HG03139 (cell line): ENCODE results near the gene C16orf89.
"Not testable (repeated sequence)": the region's sequence is repeated elsewhere in the genome, so short reads cannot be mapped to it uniquely, and the experiment has no call there.

Source experiments
- ATAC-seq: cut with Tn5 transposase; IDR thresholded peaks from one replicate; pipeline ENCODE4 v1.9.1; 2021; ENCODE audit not compliant: unreplicated experiment

C16orf89 gene

GRCh38 chr16:5084802-5085201 lies 19.0 kb upstream of the C16orf89 start:
- not testable (repeated sequence) for ATAC-seq

GRCh38 chr16:5084099-5084731 lies 18.5 kb upstream of the C16orf89 start:
- ATAC-seq: not testable (repeated sequence)

GRCh38 chr16:5083646-5084045 lies 17.9 kb upstream of the C16orf89 start:
- not testable (repeated sequence) for ATAC-seq

GRCh38 chr16:5080996-5081395 lies 15.2 kb upstream of the C16orf89 start:
- ATAC-seq: not testable (repeated sequence)

GRCh38 chr16:5080461-5080860 lies 14.7 kb upstream of the C16orf89 start:
- ATAC-seq: not testable (repeated sequence)

GRCh38 chr16:5078626-5079025 lies 12.9 kb upstream of the C16orf89 start:
- ATAC-seq: no peak

- no peak for ATAC-seq
These were observed 11.5 kb upstream of the C16orf89 start for GRCh38 chr16:5077304-5077703.

- ATAC-seq: no peak
These were observed 9.9 kb upstream of the C16orf89 start for GRCh38 chr16:5075637-5076036.

- ATAC-seq: not testable (repeated sequence)
These were observed 8.0 kb upstream of the C16orf89 start for GRCh38 chr16:5073771-5074170.

GRCh38 chr16:5073279-5073629 lies 7.5 kb upstream of the C16orf89 start:
- no peak for ATAC-seq

- no peak for ATAC-seq
These were observed 6.8 kb upstream of the C16orf89 start for GRCh38 chr16:5072334-5073278.

- peak; percentile 73 for ATAC-seq
These were observed 6.1 kb upstream of the C16orf89 start, which contains the start of gene ALG1 for GRCh38 chr16:5071681-5072333. TSS of gene ALG1 (plus strand) at chr16:5071843. CDS start at chr16:5071850, 7 bp downstream.

- ATAC-seq: no peak
These were observed 5.6 kb upstream of the C16orf89 start for GRCh38 chr16:5071341-5071680.

- no peak for ATAC-seq
These were observed 4.9 kb upstream of the C16orf89 start for GRCh38 chr16:5070431-5071186.

GRCh38 chr16:5069854-5070253 lies 4.1 kb upstream of the C16orf89 start:
- ATAC-seq: no peak

GRCh38 chr16:5069048-5069447 lies 3.3 kb upstream of the C16orf89 start:
- ATAC-seq: no peak

- ATAC-seq: no peak
These were observed 755 bp upstream of the C16orf89 start for GRCh38 chr16:5066511-5066910.

GRCh38 chr16:5065326-5065725 lies 430 bp downstream of the C16orf89 start:
- no peak for ATAC-seq

- no peak for ATAC-seq
These were observed 841 bp downstream of the C16orf89 start for GRCh38 chr16:5064915-5065314.

GRCh38 chr16:5062790-5063765 lies 2.7 kb downstream of the C16orf89 start:
- ATAC-seq: no peak
